ENCODE measurements around the gene YTHDF2. TPM values are rescaled to one million over a fixed set of nuclear protein-coding genes. Genes with fewer than 3 reads are reported as not detected.

The YTHDF2 gene
- total RNA-seq, 4 donors from 2014 or later, result 35.6 to 50.6 (median 47.0) TPM

- DNase-seq (no peak), ATAC-seq (no peak)
- Histone ChIP-seq H3K4me3 (no peak overlapping the region), H3K9me3 (no peaks in the 10 kb centered on the region), H3K36me3 (peaks cover 0 to 4% of the 10 kb centered on the region in 2 donors), H3K27ac (peak overlapping the region in 1 of 4 donors; percentile 16), H3K27me3 (no peaks in the 10 kb centered on the region), H3K4me1 (peaks cover 56 to 63% of the 10 kb centered on the region in 2 donors)
- intact Hi-C loops (cut with DNase I; ENCODE audit: low total_unique reads) (no loop called here), in situ Hi-C loops (cut with MboI; ENCODE audit: low sequenced_read_pairs in 4 of 4) (no loop called here)
- TF ChIP-seq POLR2A (IDR thresholded peaks at IDR 0.05), result no peak
- peak in 1 of 5 experiments; percentile 4 for TF ChIP-seq CTCF (IDR thresholded peaks at IDR 0.05 in 4 of 5, conservative IDR thresholded peaks at IDR 0.05 in 1 of 5)
Measured at GRCh38 chr1:28756846-28757245, 20.1 kb downstream of the YTHDF2 start.

DNA sequence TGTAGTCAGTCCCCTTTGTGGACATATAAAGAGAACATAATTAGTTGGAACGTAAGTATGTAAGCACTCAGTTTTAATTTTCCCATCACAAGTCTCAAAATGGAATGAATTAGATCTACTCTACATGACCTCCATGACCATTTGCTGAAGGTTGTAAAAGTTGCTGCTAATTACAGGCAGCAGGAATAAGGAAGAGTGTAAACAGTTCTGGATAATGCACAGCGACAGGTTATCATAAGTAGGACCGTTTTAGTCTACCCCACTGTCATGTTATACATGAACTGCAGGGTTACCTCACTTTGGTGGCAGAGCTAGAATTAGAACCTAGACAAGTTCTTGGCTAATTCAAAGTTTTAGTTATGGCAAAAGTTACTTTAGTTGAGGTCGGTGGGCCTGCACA is 21.7 kb downstream of the YTHDF2 start:
- no peaks in the 10 kb centered on the region for H3K27me3 ChIP-seq
- H3K9me3 ChIP-seq, result no peaks in the 10 kb centered on the region
- H3K4me1 ChIP-seq, result peaks cover 64 to 68% of the 10 kb centered on the region in 2 donors
- H3K36me3 ChIP-seq, result peaks cover 0 to 4% of the 10 kb centered on the region in 2 donors
- intact Hi-C loops (cut with DNase I; ENCODE audit: low total_unique reads), result no loop called here
- no peak for ATAC-seq
- TF ChIP-seq POLR2A (IDR thresholded peaks at IDR 0.05), result no peak
- no peak for TF ChIP-seq CTCF (IDR thresholded peaks at IDR 0.05 in 4 of 5, conservative IDR thresholded peaks at IDR 0.05 in 1 of 5)
- peak overlapping the region in 1 of 4 donors; percentile 78 for H3K27ac ChIP-seq
- no peak overlapping the region for H3K4me3 ChIP-seq
- in situ Hi-C loops (cut with MboI; ENCODE audit: low sequenced_read_pairs in 4 of 4), result no loop called here
- no peak for DNase-seq

DNA sequence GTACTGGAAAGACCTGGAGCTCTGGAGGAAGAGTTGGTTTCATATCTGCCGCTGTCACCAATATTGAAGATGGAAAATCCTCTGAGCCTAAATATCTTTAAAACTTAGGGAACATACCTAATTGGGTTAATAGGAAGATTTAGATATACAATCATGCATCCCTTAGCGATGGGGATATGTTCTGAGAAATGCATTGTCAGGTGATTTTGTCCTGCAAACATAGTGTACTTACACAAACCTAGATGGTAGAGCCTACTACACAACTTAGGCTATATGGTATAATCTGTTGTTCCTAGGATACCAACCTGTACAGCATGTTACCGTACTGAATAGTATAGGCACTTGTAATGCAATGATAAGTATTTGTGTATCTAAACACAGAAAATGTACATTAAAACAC is 22.5 kb downstream of the YTHDF2 start:
- Histone ChIP-seq H3K27me3 (no peaks in the 10 kb centered on the region), H3K27ac (peak overlapping the region; percentile 43 to 78 (median 74)), H3K36me3 (peaks cover 0 to 4% of the 10 kb centered on the region in 2 donors), H3K4me3 (no peak overlapping the region), H3K9me3 (no peaks in the 10 kb centered on the region), H3K4me1 (peaks cover 60 to 64% of the 10 kb centered on the region in 2 donors)
- TF ChIP-seq CTCF (IDR thresholded peaks at IDR 0.05 in 4 of 5, conservative IDR thresholded peaks at IDR 0.05 in 1 of 5) (no peak), POLR2A (IDR thresholded peaks at IDR 0.05) (no peak)
- in situ Hi-C loops (cut with MboI; ENCODE audit: low sequenced_read_pairs in 4 of 4), result no loop called here
- intact Hi-C loops (cut with DNase I; ENCODE audit: low total_unique reads), result no loop called here
- no peak for ATAC-seq
- no peak for DNase-seq

GRCh38 chr1:28761189-28761588 is 24.4 kb downstream of the YTHDF2 start:
- DNase-seq, result no peak
- H3K4me1 ChIP-seq, result peaks cover 52 to 56% of the 10 kb centered on the region in 2 donors
- peak overlapping the region; percentile 19 to 78 (median 55) for H3K27ac ChIP-seq
- no peak for TF ChIP-seq POLR2A (IDR thresholded peaks at IDR 0.05)
- no peak for TF ChIP-seq CTCF (IDR thresholded peaks at IDR 0.05 in 4 of 5, conservative IDR thresholded peaks at IDR 0.05 in 1 of 5)
- no peak for ATAC-seq
- H3K4me3 ChIP-seq, result no peak overlapping the region
- H3K27me3 ChIP-seq, result no peaks in the 10 kb centered on the region
- intact Hi-C loops (cut with DNase I; ENCODE audit: low total_unique reads) (loop anchor here (5.0 kb wide), 1 partner anchor 119 kb away; the partner anchor contains the start of gene TAF12), in situ Hi-C loops (cut with MboI; ENCODE audit: low sequenced_read_pairs in 4 of 4) (no loop called here)
- H3K9me3 ChIP-seq, result no peaks in the 10 kb centered on the region
- H3K36me3 ChIP-seq, result peaks cover 0 to 4% of the 10 kb centered on the region in 2 donors

Measured in gastrocnemius medialis (tissue), 4 donors.